IMR-90 (cell line): Measurements from ENCODE around the gene MYOZ3.

Experiments used
- BHLHE40 ChIP-seq: fragments of 150-350 bp; IDR thresholded peaks from 2 replicates; pipeline ENCODE4 v1.6.1; 2016; ENCODE audit warnings: mild to moderate bottlenecking, low read depth, low read length
- CEBPB ChIP-seq: IDR thresholded peaks from 2 replicates; pipeline ENCODE4 v1.6.1; 2012; ENCODE audit warnings: low read depth, low read length, improper control_type of control experiment
- CHD1 ChIP-seq: IDR thresholded peaks from 2 replicates; pipeline ENCODE4 v1.6.1; 2012; ENCODE audit warnings: low read depth, low read length, improper control_type of control experiment
- ELK1 ChIP-seq: fragments of 150-350 bp; IDR thresholded peaks from 2 replicates; pipeline ENCODE4 v1.6.1; 2016; ENCODE audit warnings: low read depth, mild to moderate bottlenecking, low read length, moderate library complexity, borderline replicate concordance
- FOS ChIP-seq: fragments of 150-350 bp; IDR thresholded peaks from 2 replicates; pipeline ENCODE4 v1.6.1; 2016; ENCODE audit warnings: low read depth, low read length
- MXI1 ChIP-seq: IDR thresholded peaks from 2 replicates; pipeline ENCODE4 v1.6.1; 2012; ENCODE audit warnings: low read depth, mild to moderate bottlenecking, low read length, moderate library complexity, borderline replicate concordance
- POLR2A ChIP-seq: IDR thresholded peaks from 2 replicates; pipeline ENCODE4 v1.6.1; 2012; ENCODE audit warnings: mild to moderate bottlenecking, low read depth, low read length
- RAD21 ChIP-seq: IDR thresholded peaks from 2 replicates; pipeline ENCODE4 v1.6.1; 2012; ENCODE audit warnings: low read length, improper control_type of control experiment
- RCOR1 ChIP-seq: IDR thresholded peaks from 2 replicates; pipeline ENCODE4 v1.6.1; 2012; ENCODE audit warnings: mild to moderate bottlenecking, low read length, improper control_type of control experiment; ENCODE audit not compliant: insufficient replicate concordance
- TF ChIP-seq, protein P1 (sequence below): conservative IDR thresholded peaks from 2 replicates; pipeline ENCODE4 v1.5.1; 2012; ENCODE audit warnings: mild to moderate bottlenecking, low read depth, low read length, improper control_type of control experiment

- TF ChIP-seq, protein P1, sequence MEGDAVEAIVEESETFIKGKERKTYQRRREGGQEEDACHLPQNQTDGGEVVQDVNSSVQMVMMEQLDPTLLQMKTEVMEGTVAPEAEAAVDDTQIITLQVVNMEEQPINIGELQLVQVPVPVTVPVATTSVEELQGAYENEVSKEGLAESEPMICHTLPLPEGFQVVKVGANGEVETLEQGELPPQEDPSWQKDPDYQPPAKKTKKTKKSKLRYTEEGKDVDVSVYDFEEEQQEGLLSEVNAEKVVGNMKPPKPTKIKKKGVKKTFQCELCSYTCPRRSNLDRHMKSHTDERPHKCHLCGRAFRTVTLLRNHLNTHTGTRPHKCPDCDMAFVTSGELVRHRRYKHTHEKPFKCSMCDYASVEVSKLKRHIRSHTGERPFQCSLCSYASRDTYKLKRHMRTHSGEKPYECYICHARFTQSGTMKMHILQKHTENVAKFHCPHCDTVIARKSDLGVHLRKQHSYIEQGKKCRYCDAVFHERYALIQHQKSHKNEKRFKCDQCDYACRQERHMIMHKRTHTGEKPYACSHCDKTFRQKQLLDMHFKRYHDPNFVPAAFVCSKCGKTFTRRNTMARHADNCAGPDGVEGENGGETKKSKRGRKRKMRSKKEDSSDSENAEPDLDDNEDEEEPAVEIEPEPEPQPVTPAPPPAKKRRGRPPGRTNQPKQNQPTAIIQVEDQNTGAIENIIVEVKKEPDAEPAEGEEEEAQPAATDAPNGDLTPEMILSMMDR = no peak
- TF ChIP-seq POLR2A = no peak
- no peak for TF ChIP-seq CEBPB
- no peak for TF ChIP-seq RAD21
- TF ChIP-seq RCOR1 = no peak
- TF ChIP-seq MXI1 = no peak
- TF ChIP-seq BHLHE40 = no peak
- TF ChIP-seq CHD1 = no peak
- no peak for TF ChIP-seq ELK1
- no peak for TF ChIP-seq FOS
Observed at GRCh38 chr5:150636391-150637244, 24.4 kb upstream of the MYOZ3 start.
